Eye (tissue), 1 donor: ENCODE data around the gene TMEM38B.
"Not testable (repeated sequence)": the region's sequence is repeated elsewhere in the genome, so short reads cannot be mapped to it uniquely, and the experiment has no call there.

Source experiments
- DNase-seq: peaks from one replicate; pipeline ENCODE4 v3.0.0-alpha.2; 2015

The TMEM38B gene

DNA sequence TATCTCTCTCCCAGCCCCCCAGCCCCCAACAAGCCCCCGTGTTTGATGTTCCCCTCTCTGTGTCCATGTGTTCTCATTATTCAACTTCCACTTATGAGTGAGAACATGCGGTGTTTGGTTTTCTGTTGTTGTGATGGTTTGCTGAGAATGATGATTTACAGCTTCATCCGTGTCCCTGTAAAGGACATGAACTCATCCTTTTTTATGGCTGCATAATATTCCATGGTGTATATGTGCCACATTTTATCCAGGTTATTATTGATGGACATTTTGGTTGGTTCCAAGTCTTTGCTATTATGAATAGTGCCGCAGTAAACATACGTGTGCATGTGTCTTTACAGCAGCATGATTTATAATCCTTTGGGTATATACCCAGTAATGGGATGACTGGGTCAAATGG, 33.9 kb downstream of the TMEM38B start:
- DNase-seq, result not testable (repeated sequence)

DNA sequence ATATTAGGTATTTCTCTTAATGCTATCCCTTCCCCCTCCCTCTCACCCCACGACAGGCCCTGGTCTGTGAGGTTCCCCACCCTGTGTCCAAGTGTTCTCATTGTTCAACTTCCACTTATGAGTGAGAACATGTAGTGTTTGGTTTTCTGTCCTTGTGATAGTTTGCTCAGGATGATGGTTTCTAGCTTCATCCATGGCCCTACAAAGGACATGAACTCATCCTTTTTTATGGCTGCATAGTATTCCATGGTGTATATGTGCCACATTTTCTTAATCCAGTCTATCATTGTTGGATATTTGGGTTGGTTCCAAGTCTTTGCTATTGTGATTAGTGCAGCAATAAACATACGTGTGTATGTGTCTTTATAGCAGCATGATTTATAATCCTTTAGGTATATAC, 37.1 kb downstream of the TMEM38B start:
- not testable (repeated sequence) for DNase-seq

DNA sequence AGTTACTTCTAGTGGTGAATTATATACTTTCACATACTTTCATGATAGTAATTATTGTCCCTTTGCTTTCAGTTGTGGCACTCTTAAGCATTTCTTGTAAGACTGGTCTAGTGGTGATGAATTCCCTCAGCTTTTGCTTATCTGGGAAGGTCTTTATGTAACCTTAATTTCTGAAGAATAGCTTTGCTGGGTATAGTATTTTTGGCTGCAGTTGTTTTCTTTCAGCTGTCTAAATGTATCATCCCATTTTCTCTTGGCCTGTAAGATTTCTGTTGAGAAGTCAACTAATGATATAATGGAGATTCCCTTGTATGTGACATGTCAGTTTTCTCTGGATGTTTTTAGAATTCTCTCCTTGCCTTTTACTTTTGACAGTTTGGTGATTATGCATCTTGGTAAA, 41.0 kb downstream of the TMEM38B start:
- no peak for DNase-seq

DNA sequence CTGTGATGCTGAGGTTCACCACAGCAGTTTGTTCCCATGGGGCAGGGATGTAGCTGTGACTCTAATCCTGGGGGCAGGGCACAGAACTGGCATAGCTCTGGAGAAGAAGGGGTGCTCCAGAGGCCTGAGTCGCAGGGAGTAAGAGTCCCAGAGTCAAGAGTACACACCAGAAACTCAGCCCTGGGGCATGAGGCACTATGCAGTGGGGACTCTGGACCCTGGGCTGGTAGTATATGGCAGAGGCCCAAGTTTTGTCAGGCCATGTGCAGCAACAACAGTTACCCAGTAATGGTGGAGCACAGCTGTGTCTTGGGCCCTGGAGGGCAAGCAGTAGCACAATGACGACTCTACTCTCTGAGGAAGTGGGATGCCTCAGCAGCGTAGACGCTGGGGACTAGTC, 42.9 kb downstream of the TMEM38B start:
- DNase-seq, result no peak

DNA sequence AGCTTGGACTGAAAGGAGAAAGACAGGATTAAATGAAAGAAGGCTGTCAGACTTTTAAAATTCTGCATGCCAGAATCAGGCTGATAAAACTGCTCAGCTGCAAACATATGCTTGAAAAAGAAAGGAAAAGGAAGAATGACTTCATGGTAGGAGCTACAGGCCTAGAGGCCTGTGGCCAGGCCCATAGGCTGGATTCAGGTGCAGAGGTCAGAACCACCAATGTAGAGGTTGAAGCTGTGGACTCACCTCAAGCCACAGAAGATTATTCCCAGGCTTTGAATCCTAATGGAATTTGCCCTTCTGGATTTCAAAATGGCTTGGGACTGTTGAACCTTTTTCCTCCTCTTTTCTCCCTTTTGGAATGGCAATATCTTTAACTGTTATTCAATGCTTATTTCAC, 47.7 kb downstream of the TMEM38B start:
- no peak for DNase-seq

DNA sequence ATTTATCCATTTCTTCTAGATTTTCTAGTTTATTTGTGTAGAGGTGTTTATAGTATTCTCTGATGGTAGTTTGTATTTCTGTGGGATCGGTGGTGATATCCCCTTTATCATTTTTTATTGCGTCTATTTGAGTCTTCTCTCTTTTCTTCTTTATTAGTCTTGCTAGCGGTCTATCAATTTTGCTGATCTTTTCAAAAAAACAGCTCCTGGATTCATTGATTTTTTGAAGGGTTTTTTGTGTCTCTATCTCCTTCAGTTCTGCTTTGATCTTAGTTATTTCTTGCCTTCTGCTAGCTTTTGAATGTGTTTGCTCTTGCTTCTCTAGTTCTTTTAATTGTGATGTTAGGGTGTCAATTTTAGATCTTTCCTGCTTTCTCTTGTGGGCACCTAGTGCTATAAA, 53.0 kb downstream of the TMEM38B start:
- DNase-seq, result not testable (repeated sequence)

DNA sequence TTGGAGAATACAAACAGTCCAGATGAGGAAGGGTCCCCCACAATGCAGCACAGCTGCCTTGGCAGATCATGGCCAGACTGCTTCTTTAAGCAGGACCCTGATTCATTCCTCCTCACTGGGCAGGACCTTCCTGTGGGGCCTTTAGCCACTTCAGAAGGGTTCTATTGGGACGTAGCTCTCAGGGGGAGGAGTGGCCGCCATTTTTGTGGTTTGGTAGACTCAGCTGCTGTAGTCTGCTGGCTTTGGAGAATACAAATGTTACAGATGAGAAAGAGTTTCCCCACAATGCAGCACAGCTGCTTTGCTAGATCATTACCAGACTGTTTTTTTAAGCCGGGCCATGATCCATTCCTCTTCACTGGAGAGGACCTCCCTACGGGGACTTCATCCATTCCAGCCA, 57.4 kb downstream of the TMEM38B start:
- DNase-seq, result no peak

DNA sequence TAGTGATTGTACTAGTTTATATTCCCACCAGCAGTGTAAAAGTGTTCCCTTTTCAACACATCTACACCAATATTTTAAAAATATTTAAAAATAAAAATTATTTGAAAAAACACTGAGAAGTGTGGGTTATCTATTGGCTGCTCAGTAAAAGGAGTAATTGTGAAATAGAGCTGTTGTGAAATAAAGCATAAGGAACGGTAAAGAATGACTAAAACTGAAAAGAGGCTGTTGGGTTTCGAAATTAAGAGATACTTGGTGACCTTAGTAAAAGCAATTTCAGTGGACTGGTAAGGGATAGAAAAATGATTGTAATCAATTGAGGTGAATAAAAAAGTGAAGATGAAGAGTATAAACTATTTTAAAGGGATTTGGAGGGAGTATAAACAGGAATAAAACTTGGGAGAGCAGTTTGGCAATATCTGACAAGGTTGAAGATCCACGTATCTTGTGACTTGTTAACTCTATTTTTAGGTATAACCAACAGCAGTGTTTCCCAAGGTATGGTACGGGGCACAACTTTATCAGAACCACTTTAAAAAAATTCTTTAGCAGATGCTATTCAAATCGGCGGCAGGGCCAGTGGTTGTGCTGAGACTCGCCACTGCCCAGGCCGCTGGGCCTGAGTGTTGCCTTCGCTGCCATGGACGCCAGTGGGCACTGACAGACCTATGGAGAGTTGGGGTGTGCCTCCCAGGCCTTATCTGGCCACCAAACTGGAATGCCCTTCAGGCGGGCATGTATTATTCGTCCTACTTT, 63.3 kb downstream of the TMEM38B start:
- DNase-seq, result no peak

DNA sequence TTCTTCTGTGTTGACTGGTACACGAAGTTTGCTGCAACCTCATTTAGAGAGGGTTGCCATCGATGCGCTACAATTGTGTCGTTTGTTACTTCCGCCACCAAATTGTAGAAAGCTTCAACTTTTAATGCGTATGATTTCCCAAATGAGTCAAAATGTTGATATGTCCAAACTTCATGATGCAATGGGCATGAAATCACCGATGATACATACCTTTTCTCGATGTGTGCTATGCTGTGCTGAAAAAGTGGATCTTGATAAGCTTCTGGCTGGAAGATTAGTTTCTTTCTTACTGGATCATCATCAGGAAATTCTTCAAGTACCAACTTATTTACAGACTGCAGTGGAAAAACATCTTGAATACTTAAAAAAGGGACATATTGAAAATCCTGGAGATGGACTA, 65.7 kb downstream of the TMEM38B start:
- DNase-seq, result no peak

DNA sequence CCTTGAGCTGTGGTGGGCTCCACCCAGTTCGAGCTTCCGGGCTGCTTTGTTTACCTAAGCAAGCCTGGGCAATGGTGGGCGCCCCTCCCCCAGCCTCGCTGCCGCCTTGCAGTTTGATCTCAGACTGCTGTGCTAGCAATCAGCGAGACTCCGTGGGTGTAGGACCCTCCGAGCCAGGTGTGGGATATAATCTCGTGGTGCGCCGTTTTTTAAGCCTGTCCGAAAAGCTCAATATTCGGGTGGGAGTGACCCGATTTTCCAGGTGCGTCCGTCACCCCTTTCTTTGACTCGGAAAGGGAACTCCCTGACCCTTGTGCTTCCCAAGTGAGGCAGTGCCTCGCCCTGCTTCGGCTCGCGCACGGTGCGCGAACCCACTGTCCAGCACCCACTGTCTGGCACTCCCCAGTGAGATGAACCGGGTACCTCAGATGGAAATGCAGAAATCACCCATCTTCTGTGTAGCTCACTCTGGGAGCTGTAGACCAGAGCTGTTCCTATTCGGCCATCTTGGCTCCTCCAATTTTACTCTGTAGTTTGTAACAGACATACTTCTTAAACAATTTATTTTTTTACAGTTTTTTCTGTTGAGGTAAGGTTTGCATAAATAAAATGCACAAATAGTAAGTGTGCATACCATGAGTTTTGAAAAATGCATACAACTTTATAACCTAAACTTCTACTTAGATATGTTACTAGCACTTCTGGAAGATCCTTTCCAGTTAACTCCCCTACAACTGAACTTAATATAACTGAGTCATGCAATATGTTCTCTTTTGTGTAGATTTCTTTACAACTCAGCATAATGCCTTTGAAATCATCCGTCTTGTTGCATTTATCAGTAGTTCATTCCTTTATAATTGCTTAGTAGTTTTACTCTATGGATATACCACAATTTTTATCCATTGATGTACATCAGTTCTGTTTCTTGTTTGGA, 88.5 kb downstream of the TMEM38B start:
- DNase-seq, result not testable (repeated sequence)

DNA sequence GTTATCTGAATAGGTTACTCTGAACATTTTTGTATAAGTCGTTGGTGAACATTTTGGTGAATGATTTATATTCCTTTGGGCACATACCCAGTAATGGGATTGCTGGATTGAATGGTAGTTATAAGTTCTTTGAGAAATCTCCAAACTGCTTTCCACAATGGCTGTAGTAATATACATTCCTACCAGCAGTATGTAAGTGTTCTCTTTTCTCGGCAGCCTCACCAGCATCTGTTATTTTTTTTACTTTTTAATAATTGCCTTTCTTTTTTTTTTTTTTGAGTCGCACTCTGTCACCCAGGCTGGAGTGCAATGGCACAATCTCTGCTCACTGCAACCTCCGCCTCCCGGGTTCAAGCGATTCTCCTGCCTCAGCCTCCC, 89.1 kb downstream of the TMEM38B start:
- DNase-seq, result not testable (repeated sequence)

DNA sequence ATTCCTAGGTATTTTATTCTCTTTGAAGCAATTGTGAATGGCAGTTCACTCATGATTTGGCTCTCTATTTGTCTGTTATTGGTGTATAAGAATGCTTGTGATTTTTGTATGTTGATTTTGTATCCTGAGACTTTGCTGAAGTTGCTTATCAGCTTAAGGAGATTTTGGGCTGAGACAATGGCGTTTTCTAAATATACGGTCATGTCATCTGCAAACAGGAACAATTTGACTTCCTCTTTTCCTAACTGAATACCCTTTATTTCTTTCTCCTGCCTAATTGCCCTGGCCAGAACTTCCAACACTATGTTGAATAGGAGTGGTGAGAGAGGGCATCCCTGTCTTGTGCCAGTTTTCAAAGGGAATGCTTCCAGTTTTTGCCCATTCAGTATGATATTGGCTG, 92.5 kb downstream of the TMEM38B start:
- not testable (repeated sequence) for DNase-seq

DNA sequence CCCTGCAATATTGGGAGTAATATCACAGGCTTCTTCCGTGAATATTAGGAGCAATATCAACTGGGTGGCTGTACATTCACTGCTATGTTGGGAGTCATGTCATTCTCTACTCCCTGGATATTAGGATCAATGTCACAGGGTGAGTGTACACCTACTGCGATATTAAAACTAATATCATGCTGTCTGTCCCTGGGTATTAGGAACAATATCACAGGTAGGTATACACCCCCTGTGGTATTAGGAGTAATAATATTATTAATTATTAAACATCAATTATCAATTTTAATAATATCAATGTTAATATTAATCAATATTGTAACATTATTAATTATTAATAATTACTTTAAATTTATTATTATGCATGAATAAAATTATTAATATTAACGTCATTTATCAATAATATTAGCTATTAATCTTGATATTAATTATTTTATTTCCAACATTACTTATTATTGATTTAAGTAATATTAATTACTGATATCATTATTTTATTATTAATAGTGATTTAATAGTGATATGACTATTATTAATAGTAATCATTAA, 121.9 kb downstream of the TMEM38B start:
- no peak for DNase-seq

DNA sequence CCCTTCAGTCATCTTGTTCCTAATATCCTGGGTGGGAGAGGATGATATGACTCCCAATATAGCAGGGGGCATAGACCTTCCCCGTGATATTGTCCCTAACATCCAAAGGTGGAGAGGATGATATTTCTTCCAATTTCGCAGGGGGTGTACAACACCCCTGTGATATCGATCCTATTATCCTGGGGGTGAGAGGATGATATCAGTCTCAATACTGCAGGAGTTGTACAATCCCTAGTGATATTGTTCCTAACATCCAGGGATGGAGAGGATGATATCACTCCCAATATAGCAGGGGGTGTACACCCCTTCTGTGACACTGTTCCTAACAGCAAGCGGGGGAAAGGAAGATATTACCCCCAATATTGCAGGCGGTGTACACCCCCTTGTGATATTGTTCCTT, 122.6 kb downstream of the TMEM38B start:
- DNase-seq, result no peak

DNA sequence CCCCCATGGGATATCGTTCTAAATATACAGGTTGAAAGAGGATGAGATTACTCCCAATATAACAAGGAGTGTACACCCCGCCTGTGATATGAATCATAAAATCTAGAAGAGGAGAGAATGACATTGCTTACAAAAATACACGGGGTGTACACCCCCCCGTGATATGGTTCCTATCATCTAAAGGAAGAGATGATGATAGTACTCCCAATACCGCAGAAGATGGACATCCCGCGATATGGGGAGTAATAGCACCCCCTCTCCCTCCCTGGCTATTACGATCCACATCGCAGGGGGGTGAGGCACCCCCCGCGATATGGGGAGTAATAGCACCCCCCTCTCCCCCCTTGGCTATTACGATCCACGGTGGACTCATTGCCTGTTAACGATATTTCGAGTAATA, 124.6 kb downstream of the TMEM38B start:
- DNase-seq, result no peak

DNA sequence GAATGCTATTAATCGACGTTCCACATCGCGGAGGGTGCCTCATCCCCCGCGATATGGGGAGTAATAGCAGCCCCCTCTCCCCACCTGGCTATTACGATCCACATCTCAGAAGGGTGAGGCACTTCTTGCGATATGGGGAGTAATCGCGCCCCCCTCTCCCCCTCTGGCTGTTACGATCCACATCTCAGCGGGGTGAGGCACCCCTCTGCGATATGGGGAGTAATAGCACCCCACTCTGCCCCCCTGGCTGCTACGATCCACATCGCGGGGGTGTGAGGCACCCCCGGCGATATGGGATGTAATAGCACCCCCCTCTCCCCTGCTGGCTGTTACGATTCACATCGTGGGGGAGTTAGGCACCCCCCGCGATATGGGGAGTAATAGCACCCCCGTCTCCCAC, 128.5 kb downstream of the TMEM38B start:
- DNase-seq, result no peak
